GM18517 (cell line): Measurements from ENCODE around the gene BMPER.

Source experiments
- ATAC-seq: cut with Tn5 transposase; IDR thresholded peaks from one replicate; pipeline ENCODE4 v1.9.1; 2021; ENCODE audit warnings: mild to moderate bottlenecking, moderate library complexity; ENCODE audit not compliant: unreplicated experiment

BMPER gene

GRCh38 chr7:34086981-34087380, 181.6 kb downstream of the BMPER start:
- ATAC-seq = no peak

GRCh38 chr7:34087892-34088891, 182.9 kb downstream of the BMPER start:
- no peak for ATAC-seq

DNA sequence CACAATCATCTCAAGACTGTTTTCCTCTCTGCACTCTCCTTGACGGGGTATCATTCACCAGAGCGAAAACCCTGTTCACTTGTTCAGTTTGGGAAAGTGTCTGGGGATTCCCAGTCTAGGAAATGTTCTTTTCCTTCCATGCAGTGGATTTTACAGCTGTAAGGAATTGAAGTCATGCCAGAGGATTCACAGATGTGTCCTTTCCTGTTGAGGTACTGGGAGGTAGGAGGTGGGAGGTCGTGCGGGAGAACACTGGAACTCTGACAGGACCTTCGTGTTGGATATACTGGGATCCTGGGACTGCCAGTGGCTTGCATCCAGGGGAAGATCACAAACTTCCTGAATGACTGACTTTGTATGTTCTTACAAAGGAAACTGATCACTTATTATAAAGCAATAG, 185.5 kb downstream of the BMPER start:
- no peak for ATAC-seq

GRCh38 chr7:34091321-34091917, 186.1 kb downstream of the BMPER start:
- no peak for ATAC-seq

- ATAC-seq = no peak
These were observed 187.9 kb downstream of the BMPER start for GRCh38 chr7:34093276-34093675.

- ATAC-seq = no peak
These were observed 190.9 kb downstream of the BMPER start for GRCh38 chr7:34096198-34096651.

DNA sequence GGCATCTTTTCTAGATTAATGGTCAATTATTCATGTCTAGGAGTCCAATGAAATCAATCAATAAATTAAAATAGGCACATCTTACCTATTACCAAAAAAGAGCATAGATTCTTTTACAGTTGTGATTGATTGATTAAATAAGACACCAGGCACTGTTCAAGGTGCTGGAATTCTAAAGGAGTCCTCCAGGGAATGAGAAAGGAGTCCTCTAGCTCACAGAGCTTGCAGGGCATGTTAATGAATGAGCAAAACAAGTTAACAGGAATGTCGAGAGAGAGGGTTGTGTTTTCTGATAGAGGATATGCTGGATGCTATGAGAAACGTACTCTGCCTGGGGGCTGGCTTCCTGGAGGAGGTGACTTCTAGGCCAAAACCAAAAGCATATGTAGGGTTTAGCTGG, 191.4 kb downstream of the BMPER start:
- no peak for ATAC-seq

GRCh38 chr7:34100661-34101060, 195.3 kb downstream of the BMPER start:
- no peak for ATAC-seq

GRCh38 chr7:34104115-34104514, 198.8 kb downstream of the BMPER start:
- no peak for ATAC-seq

GRCh38 chr7:34104992-34105391, 199.7 kb downstream of the BMPER start:
- ATAC-seq = no peak

- no peak for ATAC-seq
These were observed 201.9 kb downstream of the BMPER start for GRCh38 chr7:34107276-34107675.

DNA sequence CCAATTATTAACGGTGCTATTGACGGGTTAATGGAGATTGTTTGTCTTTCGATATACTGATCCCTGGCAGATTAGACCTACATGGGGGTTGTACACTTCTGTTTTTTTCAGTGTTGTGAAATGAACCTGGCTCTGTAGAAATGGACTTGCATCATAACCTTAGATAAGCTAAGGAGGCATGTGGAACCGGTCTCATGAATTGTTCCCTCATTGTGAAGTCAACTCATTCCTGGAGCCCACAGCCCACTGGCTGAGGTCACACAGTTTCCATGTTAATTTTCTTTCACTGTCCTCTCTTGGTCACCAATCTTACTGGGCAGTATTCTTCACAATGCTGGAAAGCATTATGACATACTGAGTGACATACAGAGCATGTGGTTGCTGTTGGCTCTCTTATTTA, 202.8 kb downstream of the BMPER start:
- no peak for ATAC-seq

GRCh38 chr7:34109936-34110780, 204.8 kb downstream of the BMPER start:
- ATAC-seq = no peak

DNA sequence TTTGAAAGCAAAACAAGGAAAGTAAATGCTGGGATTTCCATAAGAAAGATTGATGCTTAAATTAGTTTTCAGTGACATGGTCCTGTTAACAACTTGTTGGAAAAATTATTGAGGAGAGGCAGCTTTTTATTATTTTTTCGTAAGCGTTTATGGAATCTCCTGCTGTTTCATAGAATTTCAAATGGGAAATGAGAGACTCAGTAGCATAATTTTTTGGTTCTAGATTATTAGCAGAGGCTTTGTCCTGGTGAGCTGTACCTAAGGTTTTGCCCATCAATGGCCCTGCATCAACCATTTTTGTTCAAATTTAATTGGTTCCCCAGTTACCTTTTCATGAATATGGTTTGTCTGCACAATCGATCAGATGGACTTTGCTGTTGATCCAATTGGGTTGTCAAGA, 205.7 kb downstream of the BMPER start:
- ATAC-seq = no peak

DNA sequence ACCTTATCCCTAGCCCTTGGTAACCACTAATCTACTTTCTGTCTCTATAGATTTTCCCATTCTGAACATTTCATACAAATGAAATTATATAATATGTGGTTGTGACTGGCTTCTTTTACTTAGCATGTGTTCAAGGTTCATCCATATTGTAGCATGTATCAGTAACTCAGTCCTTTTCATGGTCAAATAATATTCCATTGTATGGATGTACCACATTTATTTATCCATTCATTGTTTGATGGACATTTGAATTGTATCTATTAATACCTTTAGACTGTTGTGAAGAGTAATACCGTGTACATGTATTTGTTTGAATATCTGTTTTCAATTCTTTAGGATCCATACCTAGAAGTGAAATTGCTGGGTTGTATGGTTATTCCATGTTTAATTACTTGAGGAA, 210.2 kb downstream of the BMPER start:
- no peak for ATAC-seq

GRCh38 chr7:34117573-34117972, 212.2 kb downstream of the BMPER start:
- ATAC-seq = no peak

GRCh38 chr7:34121366-34121765, 216.0 kb downstream of the BMPER start:
- ATAC-seq = no peak

GRCh38 chr7:34123316-34123715, 218.0 kb downstream of the BMPER start:
- no peak for ATAC-seq

- no peak for ATAC-seq
These were observed 219.4 kb downstream of the BMPER start for GRCh38 chr7:34124765-34125164.

DNA sequence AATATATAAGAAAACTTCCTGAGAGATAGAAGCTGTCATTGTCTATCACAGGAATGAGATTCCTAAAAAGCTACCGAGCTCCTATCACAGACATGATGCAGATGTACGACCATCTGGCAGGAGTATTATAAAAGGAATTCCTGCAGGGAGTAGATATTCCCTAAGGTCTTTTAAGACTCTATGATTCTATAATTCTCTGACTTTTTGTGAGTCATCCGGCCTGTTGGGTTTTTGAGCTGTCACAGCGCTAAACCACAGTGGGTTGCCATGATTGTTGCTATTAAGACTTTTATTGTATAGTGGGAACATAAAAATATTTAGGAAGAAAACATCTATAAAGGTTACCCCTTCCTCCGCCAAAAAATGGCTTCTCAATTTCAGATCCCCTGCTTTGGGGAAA, 223.4 kb downstream of the BMPER start:
- no peak for ATAC-seq

DNA sequence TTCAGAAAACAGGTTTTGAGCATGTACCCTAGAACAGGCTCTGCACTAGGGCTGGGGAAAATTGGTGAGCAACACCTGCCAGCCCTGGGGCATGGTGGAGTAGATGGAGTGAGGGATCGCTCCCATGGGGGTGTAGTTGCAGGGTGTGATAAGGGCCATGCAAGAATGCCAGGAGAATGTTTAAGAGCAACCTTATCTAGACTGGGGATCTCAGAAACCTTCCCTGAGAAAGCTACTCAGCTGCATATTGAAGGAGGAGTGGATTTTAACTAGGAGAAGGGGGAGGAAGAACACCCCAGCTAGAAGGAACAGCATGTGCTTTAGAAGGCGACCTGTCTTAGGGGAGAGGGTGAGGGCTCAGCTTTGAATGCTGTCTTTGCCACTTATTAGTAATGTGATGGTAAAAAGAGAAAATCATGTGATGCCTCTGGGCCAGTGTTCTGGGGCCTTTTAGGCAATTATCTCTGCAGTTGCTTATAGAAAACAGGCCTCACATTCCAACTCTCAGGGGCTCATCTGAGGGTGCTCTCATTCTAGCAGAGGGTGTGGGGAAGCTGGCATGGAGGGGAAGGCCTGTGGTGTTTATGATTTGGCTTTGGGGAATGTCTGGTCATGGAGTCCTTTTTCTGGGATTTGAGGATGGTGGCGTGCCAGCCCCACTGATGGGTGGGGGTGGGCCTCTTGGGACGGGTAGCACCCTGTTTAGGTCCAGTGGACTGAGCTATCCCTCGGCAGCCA, 225.4 kb downstream of the BMPER start:
- ATAC-seq = no peak
